Measurements from ENCODE around the gene VPS35.

The VPS35 gene

GRCh38 chr16:46621006-46621933 lies 67.7 kb downstream of the VPS35 start, which contains the start of gene SHCBP1:
Gene SHCBP1, minus strand, starts transcription at chr16:46621379. Its CDS starts 20 bp downstream, at chr16:46621359.
- Histone ChIP-seq H3K36me3 (ENCODE audit: control insufficient read depth in 1 of 2, insufficient read depth in 2 of 2, low read depth in 1 of 2, low read length in 2 of 2) (peaks cover 0 to 4% of the 10 kb centered on the region in 2 experiments), H3K4me2 (ENCODE audit: low read length, poor library complexity, severe bottlenecking) (peak within 1 kb of the TSS; percentile 99), H3K4me1 (ENCODE audit: control insufficient read depth, insufficient read depth, low read depth, low read length) (peaks cover 6% of the 10 kb centered on the region), H3K9ac (ENCODE audit: low read length) (peak within 1 kb of the TSS; percentile 86), H2AFZ (ENCODE audit: low read depth, low read length) (peak within 1 kb of the TSS; percentile 86), H3K27me3 (ENCODE audit: control insufficient read depth in 1 of 2, insufficient read depth in 1 of 2, low read length in 2 of 2) (no peaks in the 10 kb centered on the region), H3K18ac (ENCODE audit: low read depth in 1 of 2, low read length in 2 of 2) (no peak within 1 kb of the TSS), H2BK120ac (ENCODE audit: low read depth, low read length) (no peak within 1 kb of the TSS), H3K14ac (ENCODE audit: low read length in 2 of 2) (no peak within 1 kb of the TSS), H2AK5ac (ENCODE audit: low read length, severe bottlenecking) (no peak within 1 kb of the TSS), H2BK15ac (ENCODE audit: low read depth, poor library complexity, severe bottlenecking) (no peak within 1 kb of the TSS), H3K9me3 (ENCODE audit: control insufficient read depth, low read length) (no peaks in the 10 kb centered on the region), H3K4me3 (ENCODE audit: insufficient read depth in 1 of 2, low read depth in 1 of 2, low read length in 2 of 2) (peak within 1 kb of the TSS; percentile 91 to 92), H3K79me1 (replicated peaks; ENCODE audit: low read length, poor library complexity, severe bottlenecking) (peaks cover 8% of the 10 kb centered on the region), H3K27ac (ENCODE audit: low read length, poor library complexity, severe bottlenecking) (no peak within 1 kb of the TSS), H3K23ac (ENCODE audit: low read length in 2 of 2) (no peak within 1 kb of the TSS), H2BK12ac (ENCODE audit: low read length in 2 of 2) (no peak within 1 kb of the TSS), H4K91ac (ENCODE audit: low read length) (no peak within 1 kb of the TSS), H2BK5ac (ENCODE audit: low read depth, low read length, poor library complexity, severe bottlenecking) (no peak within 1 kb of the TSS), H4K8ac (ENCODE audit: low read length) (peak within 1 kb of the TSS; percentile 12), H3K4ac (ENCODE audit: low read depth in 1 of 2, low read length in 2 of 2) (no peak within 1 kb of the TSS)
- DNase-seq = peak; percentile 92
- WGBS = under 1% methylated on average over 46 of the region's 52 CpGs

- Histone ChIP-seq H4K91ac (ENCODE audit: low read length) (no peak overlapping the region), H3K27ac (ENCODE audit: low read length, poor library complexity, severe bottlenecking) (no peak overlapping the region), H2BK120ac (ENCODE audit: low read depth, low read length) (no peak overlapping the region), H3K18ac (ENCODE audit: low read depth in 1 of 2, low read length in 2 of 2) (no peak overlapping the region), H2BK15ac (ENCODE audit: low read depth, poor library complexity, severe bottlenecking) (no peak overlapping the region), H3K36me3 (ENCODE audit: control insufficient read depth in 1 of 2, insufficient read depth in 2 of 2, low read depth in 1 of 2, low read length in 2 of 2) (peaks cover 0 to 9% of the 10 kb centered on the region in 2 experiments), H3K14ac (ENCODE audit: low read length in 2 of 2) (no peak overlapping the region), H3K9ac (ENCODE audit: low read length) (peak overlapping the region; percentile 86), H2BK5ac (ENCODE audit: low read depth, low read length, poor library complexity, severe bottlenecking) (no peak overlapping the region), H3K79me1 (replicated peaks; ENCODE audit: low read length, poor library complexity, severe bottlenecking) (peaks cover 10% of the 10 kb centered on the region), H2AK5ac (ENCODE audit: low read length, severe bottlenecking) (no peak overlapping the region), H2AFZ (ENCODE audit: low read depth, low read length) (peak overlapping the region; percentile 86), H4K8ac (ENCODE audit: low read length) (peak overlapping the region; percentile 12), H2BK12ac (ENCODE audit: low read length in 2 of 2) (no peak overlapping the region), H3K4me2 (ENCODE audit: low read length, poor library complexity, severe bottlenecking) (peak overlapping the region; percentile 99), H3K4me3 (ENCODE audit: insufficient read depth in 1 of 2, low read depth in 1 of 2, low read length in 2 of 2) (peak overlapping the region; percentile 91 to 92), H3K4ac (ENCODE audit: low read depth in 1 of 2, low read length in 2 of 2) (no peak overlapping the region), H3K23ac (ENCODE audit: low read length in 2 of 2) (no peak overlapping the region), H3K4me1 (ENCODE audit: control insufficient read depth, insufficient read depth, low read depth, low read length) (peaks cover 7% of the 10 kb centered on the region), H3K9me3 (ENCODE audit: control insufficient read depth, low read length) (no peaks in the 10 kb centered on the region), H3K27me3 (ENCODE audit: control insufficient read depth in 1 of 2, insufficient read depth in 1 of 2, low read length in 2 of 2) (no peaks in the 10 kb centered on the region)
- WGBS = 11% methylated on average over 7 of the region's 11 CpGs
- peak; percentile 30 for DNase-seq
These were observed 68.5 kb downstream of the VPS35 start for GRCh38 chr16:46620266-46621005.

- no peak overlapping the region for H4K91ac ChIP-seq (ENCODE audit: low read length)
- no peak overlapping the region for H4K8ac ChIP-seq (ENCODE audit: low read length)
- H2AK5ac ChIP-seq (ENCODE audit: low read length, severe bottlenecking) = no peak overlapping the region
- H2BK15ac ChIP-seq (ENCODE audit: low read depth, poor library complexity, severe bottlenecking) = no peak overlapping the region
- H2BK12ac ChIP-seq (ENCODE audit: low read length in 2 of 2) = no peak overlapping the region
- 96% methylated on average over 3 of the region's 4 CpGs for WGBS
- DNase-seq = no peak
- H3K4me3 ChIP-seq (ENCODE audit: insufficient read depth in 1 of 2, low read depth in 1 of 2, low read length in 2 of 2) = no peak overlapping the region
- no peaks in the 10 kb centered on the region for H3K9me3 ChIP-seq (ENCODE audit: control insufficient read depth, low read length)
- no peak overlapping the region for H2BK120ac ChIP-seq (ENCODE audit: low read depth, low read length)
- H3K4ac ChIP-seq (ENCODE audit: low read depth in 1 of 2, low read length in 2 of 2) = no peak overlapping the region
- H3K9ac ChIP-seq (ENCODE audit: low read length) = no peak overlapping the region
- no peak overlapping the region for H3K23ac ChIP-seq (ENCODE audit: low read length in 2 of 2)
- no peaks in the 10 kb centered on the region for H3K27me3 ChIP-seq (ENCODE audit: control insufficient read depth in 1 of 2, insufficient read depth in 1 of 2, low read length in 2 of 2)
- H3K36me3 ChIP-seq (ENCODE audit: control insufficient read depth in 1 of 2, insufficient read depth in 2 of 2, low read depth in 1 of 2, low read length in 2 of 2) = peaks cover 0 to 9% of the 10 kb centered on the region in 2 experiments
- no peak overlapping the region for H3K18ac ChIP-seq (ENCODE audit: low read depth in 1 of 2, low read length in 2 of 2)
- no peak overlapping the region for H2AFZ ChIP-seq (ENCODE audit: low read depth, low read length)
- H3K4me1 ChIP-seq (ENCODE audit: control insufficient read depth, insufficient read depth, low read depth, low read length) = peaks cover 7% of the 10 kb centered on the region
- peaks cover 12% of the 10 kb centered on the region for H3K79me1 ChIP-seq (replicated peaks; ENCODE audit: low read length, poor library complexity, severe bottlenecking)
- H3K27ac ChIP-seq (ENCODE audit: low read length, poor library complexity, severe bottlenecking) = no peak overlapping the region
- no peak overlapping the region for H3K14ac ChIP-seq (ENCODE audit: low read length in 2 of 2)
- no peak overlapping the region for H3K4me2 ChIP-seq (ENCODE audit: low read length, poor library complexity, severe bottlenecking)
- no peak overlapping the region for H2BK5ac ChIP-seq (ENCODE audit: low read depth, low read length, poor library complexity, severe bottlenecking)
These were observed 70.5 kb downstream of the VPS35 start for GRCh38 chr16:46618516-46618915.

- H2BK15ac ChIP-seq (ENCODE audit: low read depth, poor library complexity, severe bottlenecking) = no peak overlapping the region
- H3K18ac ChIP-seq (ENCODE audit: low read depth in 1 of 2, low read length in 2 of 2) = no peak overlapping the region
- no peak overlapping the region for H3K23ac ChIP-seq (ENCODE audit: low read length in 2 of 2)
- H3K36me3 ChIP-seq (ENCODE audit: control insufficient read depth in 1 of 2, insufficient read depth in 2 of 2, low read depth in 1 of 2, low read length in 2 of 2) = peaks cover 0 to 9% of the 10 kb centered on the region in 2 experiments
- H3K27ac ChIP-seq (ENCODE audit: low read length, poor library complexity, severe bottlenecking) = no peak overlapping the region
- no peaks in the 10 kb centered on the region for H3K9me3 ChIP-seq (ENCODE audit: control insufficient read depth, low read length)
- H3K4me1 ChIP-seq (ENCODE audit: control insufficient read depth, insufficient read depth, low read depth, low read length) = peaks cover 1% of the 10 kb centered on the region
- no peak for DNase-seq
- no peak overlapping the region for H2AK5ac ChIP-seq (ENCODE audit: low read length, severe bottlenecking)
- H3K9ac ChIP-seq (ENCODE audit: low read length) = no peak overlapping the region
- no peaks in the 10 kb centered on the region for H3K27me3 ChIP-seq (ENCODE audit: control insufficient read depth in 1 of 2, insufficient read depth in 1 of 2, low read length in 2 of 2)
- no peak overlapping the region for H4K8ac ChIP-seq (ENCODE audit: low read length)
- no peak overlapping the region for H3K4me3 ChIP-seq (ENCODE audit: insufficient read depth in 1 of 2, low read depth in 1 of 2, low read length in 2 of 2)
- no peak overlapping the region for H2BK12ac ChIP-seq (ENCODE audit: low read length in 2 of 2)
- no peak overlapping the region for H2BK120ac ChIP-seq (ENCODE audit: low read depth, low read length)
- no peak overlapping the region for H4K91ac ChIP-seq (ENCODE audit: low read length)
- H3K79me1 ChIP-seq (replicated peaks; ENCODE audit: low read length, poor library complexity, severe bottlenecking) = peaks cover 15% of the 10 kb centered on the region
- no peak overlapping the region for H2AFZ ChIP-seq (ENCODE audit: low read depth, low read length)
- H3K4ac ChIP-seq (ENCODE audit: low read depth in 1 of 2, low read length in 2 of 2) = no peak overlapping the region
- 98% methylated on average over 3 of the region's 4 CpGs for WGBS
- H2BK5ac ChIP-seq (ENCODE audit: low read depth, low read length, poor library complexity, severe bottlenecking) = no peak overlapping the region
- H3K14ac ChIP-seq (ENCODE audit: low read length in 2 of 2) = no peak overlapping the region
- no peak overlapping the region for H3K4me2 ChIP-seq (ENCODE audit: low read length, poor library complexity, severe bottlenecking)
These were observed 75.0 kb downstream of the VPS35 start for GRCh38 chr16:46614006-46614405.
